GM12892 (cell line): ENCODE measurements around the gene LYRM7.

Source experiments
- POLR2A ChIP-seq: IDR thresholded peaks from 2 replicates; pipeline ENCODE4 v1.6.1; 2011; ENCODE audit warnings: low read depth, low read length, control low read depth
- POLR2AphosphoS5 ChIP-seq: IDR thresholded peaks from 2 replicates; pipeline ENCODE4 v1.6.1; 2011; ENCODE audit warnings: low read depth, low read length, control low read depth

- TF ChIP-seq POLR2A = no peak
- TF ChIP-seq POLR2AphosphoS5 = no peak
These were observed 769 bp upstream of the LYRM7 start for GRCh38 chr5:131169810-131170539.
